OCI-LY7 (cell line): Measurements from ENCODE around the gene NDC80.

Experiments used
- CTCF ChIP-seq: fragments of 200-600 bp; sonication (generic); conservative IDR thresholded peaks from 2 replicates; pipeline ENCODE4 v1.5.1; 2014; ENCODE audit warnings: mild to moderate bottlenecking, antibody characterized with exemption, low read length, moderate library complexity, mixed read lengths
- EZH2phosphoT487 ChIP-seq: fragments of 200-600 bp; sonication (generic); IDR thresholded peaks from 2 replicates; pipeline ENCODE4 v1.6.1; 2018; ENCODE audit warnings: low read depth, borderline replicate concordance, mild to moderate bottlenecking, mixed run types, antibody characterized with exemption, low read length, moderate library complexity, mixed read lengths

GRCh38 chr18:2534906-2535305 is 36.5 kb upstream of the NDC80 start:
- TF ChIP-seq CTCF, result no peak
- no peak for TF ChIP-seq EZH2phosphoT487
